CD4-positive, alpha-beta T cell (primary cell): Measurements from ENCODE around the gene CETN3. TPM values are rescaled to one million over a fixed set of nuclear protein-coding genes. Genes with fewer than 3 reads are reported as not detected.

ENCODE experiments used
- ATAC-seq: fragments of 200-7000 bp; cut with Tn5 transposase; one replicate; pipeline ENCODE4 v1.10.0; 2022; ENCODE audit warnings: mild to moderate bottlenecking; ENCODE audit not compliant: poor library complexity
- CTCF ChIA-PET: fragments of 350-600 bp; sonication (Branson Sonifier 250); formaldehyde crosslinking; loops from one replicate; lab custom pipeline; 2021; ENCODE audit warnings: antibody characterized with exemption, inconsistent platforms; lab: Charles Lee
- POLR2A ChIA-PET: fragments of 350-600 bp; sonication (Branson Sonifier 250); formaldehyde crosslinking; loops from one replicate; lab custom pipeline; 2021; ENCODE audit warnings: antibody characterized with exemption, inconsistent platforms; lab: Charles Lee
- DNase-seq, 14 experiments: peaks; one replicate each; pipeline ENCODE4 v3.0.0-alpha.2; 2013 to 2020; ENCODE audit warnings: mixed read lengths in 2 of 14
- H3K27ac ChIP-seq, 2 donors: one replicate each; pipeline versions ENCODE4 v1.5.1 to v1.7.0; 2013; ENCODE audit warnings: low read length in 2 of 2, low read depth in 1 of 2, mild to moderate bottlenecking in 1 of 2
- H3K27me3 ChIP-seq, 2 experiments: 1 replicate in 1 of 2; 2 replicates in 1 of 2; pipeline versions ENCODE4 v1.6.1 to v1.7.0; 2013; ENCODE audit warnings: low read length in 2 of 2, control low read depth in 1 of 2, mild to moderate bottlenecking in 1 of 2, moderate library complexity in 1 of 2; ENCODE audit not compliant: insufficient read depth in 2 of 2, control insufficient read depth in 1 of 2
- H3K36me3 ChIP-seq: one replicate; pipeline ENCODE4 v1.6.1; 2013; ENCODE audit warnings: low read length, control low read depth; ENCODE audit not compliant: insufficient read depth
- H3K4me1 ChIP-seq: one replicate; pipeline ENCODE4 v1.6.1; 2013; ENCODE audit warnings: low read length, control low read depth; ENCODE audit not compliant: insufficient read depth
- H3K4me3 ChIP-seq: one replicate; pipeline ENCODE4 v1.5.1; 2013; ENCODE audit warnings: mild to moderate bottlenecking, low read length, moderate library complexity
- H3K9me3 ChIP-seq, 2 experiments: 1 replicate in 1 of 2; 2 replicates in 1 of 2; pipeline versions ENCODE4 v1.6.1 to v1.7.0; 2013; ENCODE audit warnings: low read length in 2 of 2, mild to moderate bottlenecking in 2 of 2, control low read depth in 1 of 2, moderate library complexity in 1 of 2; ENCODE audit not compliant: control insufficient read depth in 1 of 2, insufficient read depth in 1 of 2
- H3K27ac Mint-ChIP-seq: one replicate; pipeline ENCODE4 v1.8.0; 2020; ENCODE audit warnings: mixed read lengths
- H3K27me3 Mint-ChIP-seq: one replicate; pipeline ENCODE4 v1.8.0; 2021; ENCODE audit warnings: mixed read lengths
- H3K36me3 Mint-ChIP-seq: one replicate; pipeline ENCODE4 v1.8.0; 2021; ENCODE audit warnings: low read depth, mixed read lengths
- H3K4me1 Mint-ChIP-seq: one replicate; pipeline ENCODE4 v1.8.0; 2021; ENCODE audit warnings: low read depth, mixed read lengths
- H3K4me3 Mint-ChIP-seq: one replicate; pipeline ENCODE4 v1.8.0; 2020; ENCODE audit warnings: mild to moderate bottlenecking, mixed read lengths
- H3K9me3 Mint-ChIP-seq: one replicate; pipeline ENCODE4 v1.8.0; 2020; ENCODE audit warnings: mixed read lengths
- CTCF ChIP-seq: fragments of 200-600 bp; IDR thresholded peaks from one replicate; pipeline ENCODE4 v1.8.0; 2022; ENCODE audit warnings: antibody characterized with exemption, mild to moderate bottlenecking
- intact Hi-C, 2 experiments: fragments of 100-400 bp; cut with DNase I in 1 of 2; cut with micrococcal nuclease in 1 of 2; formaldehyde crosslinking; loops; one replicate each; pipeline versions ENCODE4 v1.15.1 to v1.9.0; 2023 to 2025; cut with DNase I, micrococcal nuclease
- total RNA-seq, 174 experiments: library from RNA in 2 of 174; stranded (reverse) in 2 of 174; gene quantifications; one replicate each; pipeline ENCODE4 v1.2.3 and lab custom pipeline; 2021 to 2026

CETN3 gene
- total RNA-seq, 2 experiments from 2014 or later, result 3.2 to 4.9 TPM

GRCh38 chr5:90359073-90359920 is 50.3 kb downstream of the CETN3 start:
- no peak for ATAC-seq
- Histone ChIP-seq H3K27me3 (no peaks in the 10 kb centered on the region), H3K36me3 (no peaks in the 10 kb centered on the region), H3K27ac (no peak overlapping the region), H3K9me3 (no peaks in the 10 kb centered on the region), H3K4me3 (no peak overlapping the region), H3K4me1 (no peaks in the 10 kb centered on the region)
- H3K27me3 Mint-ChIP-seq, result peaks cover 32% of the 10 kb centered on the region
- no peak for DNase-seq
- no peaks in the 10 kb centered on the region for H3K9me3 Mint-ChIP-seq
- no peak overlapping the region for H3K27ac Mint-ChIP-seq
- intact Hi-C loops, result no loop called here
- no peak overlapping the region for H3K4me3 Mint-ChIP-seq
- ChIA-PET CTCF (interaction anchor here (0.6 to 1.1 kb wide), 2 partner anchors 9 to 506 kb away, joined by 3 to 4 read pairs; no protein-coding TSS in a partner anchor), POLR2A (no interaction called here)
- no peak for TF ChIP-seq CTCF
- H3K36me3 Mint-ChIP-seq, result no peaks in the 10 kb centered on the region
- no peaks in the 10 kb centered on the region for H3K4me1 Mint-ChIP-seq

GRCh38 chr5:90356622-90357021 is 52.9 kb downstream of the CETN3 start:
- no peaks in the 10 kb centered on the region for H3K4me1 ChIP-seq
- Mint-ChIP-seq H3K4me3 (no peak overlapping the region), H3K4me1 (no peaks in the 10 kb centered on the region), H3K27me3 (peaks cover 21% of the 10 kb centered on the region), H3K9me3 (no peaks in the 10 kb centered on the region), H3K36me3 (no peaks in the 10 kb centered on the region), H3K27ac (no peak overlapping the region)
- ATAC-seq (no peak), DNase-seq (no peak)
- no peak overlapping the region for H3K4me3 ChIP-seq
- H3K27me3 ChIP-seq, result no peaks in the 10 kb centered on the region
- intact Hi-C loops, result no loop called here
- H3K36me3 ChIP-seq, result no peaks in the 10 kb centered on the region
- CTCF ChIA-PET, result interaction anchor here (0.6 kb wide), 1 partner anchor 21 kb away, joined by 5 read pairs; no protein-coding TSS in a partner anchor
- POLR2A ChIA-PET, result no interaction called here
- H3K9me3 ChIP-seq, result no peaks in the 10 kb centered on the region
- no peak overlapping the region for H3K27ac ChIP-seq
- no peak for TF ChIP-seq CTCF

GRCh38 chr5:90356176-90356575 is 53.4 kb downstream of the CETN3 start:
- intact Hi-C loops, result no loop called here
- DNase-seq (no peak), ATAC-seq (no peak)
- Histone ChIP-seq H3K9me3 (no peaks in the 10 kb centered on the region), H3K36me3 (no peaks in the 10 kb centered on the region), H3K27me3 (no peaks in the 10 kb centered on the region), H3K4me3 (no peak overlapping the region), H3K4me1 (no peaks in the 10 kb centered on the region), H3K27ac (no peak overlapping the region)
- Mint-ChIP-seq H3K27ac (no peak overlapping the region), H3K27me3 (peaks cover 22% of the 10 kb centered on the region), H3K36me3 (no peaks in the 10 kb centered on the region), H3K9me3 (no peaks in the 10 kb centered on the region), H3K4me1 (no peaks in the 10 kb centered on the region), H3K4me3 (no peak overlapping the region)
- TF ChIP-seq CTCF, result no peak
- POLR2A ChIA-PET, result no interaction called here
- CTCF ChIA-PET, result interaction anchor here (0.6 kb wide), 1 partner anchor 21 kb away, joined by 5 read pairs; no protein-coding TSS in a partner anchor
